ENCODE measurements around the gene ART1.

- TF ChIP-seq EZH2 (IDR thresholded peaks at IDR 0.05; ENCODE audit: low read length, unreplicated experiment) (no peak), CTCF (conservative IDR thresholded peaks at IDR 0.05; ENCODE audit: low read depth, low read length) (no peak), EZH2phosphoT487 (IDR thresholded peaks at IDR 0.05; ENCODE audit: borderline replicate concordance, low read length) (no peak)
Measured at GRCh38 chr11:3626250-3626960, 18.5 kb upstream of the ART1 start.

Data from PC-3 (cell line).